D721Med (cell line): ENCODE results near the gene SCFD2.

Experiments
- DNase-seq: peaks from one replicate; pipeline ENCODE4 v3.0.0; 2011; ENCODE audit warnings: low spot score; ENCODE audit not compliant: insufficient read length
- FAIRE-seq: peaks from 2 replicates; lab custom pipeline; 2011; peaks lifted over from hg19 to GRCh38; lab: Jason Lieb, UNC
- CTCF ChIP-seq: IDR thresholded peaks from 2 replicates; pipeline ENCODE4 v1.5.1; 2012; ENCODE audit warnings: mild to moderate bottlenecking, control low read depth; ENCODE audit not compliant: insufficient read depth; ENCODE audit errors: missing control alignments

Gene SCFD2

GRCh38 chr4:52952540-52952939 is 413.3 kb downstream of the SCFD2 start:
- DNase-seq (no peak), FAIRE-seq (no peak)
- TF ChIP-seq CTCF, result no peak

- no peak for TF ChIP-seq CTCF
- no peak for FAIRE-seq
- no peak for DNase-seq
Measured at GRCh38 chr4:52951016-52951415, 414.8 kb downstream of the SCFD2 start.

- TF ChIP-seq CTCF, result no peak
- FAIRE-seq (no peak), DNase-seq (no peak)
Measured at GRCh38 chr4:52950226-52950625, 415.6 kb downstream of the SCFD2 start.

- no peak for DNase-seq
- no peak for TF ChIP-seq CTCF
- FAIRE-seq, result no peak
Measured at GRCh38 chr4:52949336-52949735, 416.5 kb downstream of the SCFD2 start.

- no peak for FAIRE-seq
- no peak for DNase-seq
- TF ChIP-seq CTCF, result no peak
Measured at GRCh38 chr4:52948057-52948423, 417.8 kb downstream of the SCFD2 start.

- no peak for TF ChIP-seq CTCF
- FAIRE-seq, result no peak
- DNase-seq, result no peak
Measured at GRCh38 chr4:52947401-52948056, 418.3 kb downstream of the SCFD2 start.

GRCh38 chr4:52946855-52947254 is 419.0 kb downstream of the SCFD2 start:
- TF ChIP-seq CTCF, result no peak
- DNase-seq (no peak), FAIRE-seq (no peak)
